Measurements from ENCODE around the gene RNLS.

Gene RNLS

DNA sequence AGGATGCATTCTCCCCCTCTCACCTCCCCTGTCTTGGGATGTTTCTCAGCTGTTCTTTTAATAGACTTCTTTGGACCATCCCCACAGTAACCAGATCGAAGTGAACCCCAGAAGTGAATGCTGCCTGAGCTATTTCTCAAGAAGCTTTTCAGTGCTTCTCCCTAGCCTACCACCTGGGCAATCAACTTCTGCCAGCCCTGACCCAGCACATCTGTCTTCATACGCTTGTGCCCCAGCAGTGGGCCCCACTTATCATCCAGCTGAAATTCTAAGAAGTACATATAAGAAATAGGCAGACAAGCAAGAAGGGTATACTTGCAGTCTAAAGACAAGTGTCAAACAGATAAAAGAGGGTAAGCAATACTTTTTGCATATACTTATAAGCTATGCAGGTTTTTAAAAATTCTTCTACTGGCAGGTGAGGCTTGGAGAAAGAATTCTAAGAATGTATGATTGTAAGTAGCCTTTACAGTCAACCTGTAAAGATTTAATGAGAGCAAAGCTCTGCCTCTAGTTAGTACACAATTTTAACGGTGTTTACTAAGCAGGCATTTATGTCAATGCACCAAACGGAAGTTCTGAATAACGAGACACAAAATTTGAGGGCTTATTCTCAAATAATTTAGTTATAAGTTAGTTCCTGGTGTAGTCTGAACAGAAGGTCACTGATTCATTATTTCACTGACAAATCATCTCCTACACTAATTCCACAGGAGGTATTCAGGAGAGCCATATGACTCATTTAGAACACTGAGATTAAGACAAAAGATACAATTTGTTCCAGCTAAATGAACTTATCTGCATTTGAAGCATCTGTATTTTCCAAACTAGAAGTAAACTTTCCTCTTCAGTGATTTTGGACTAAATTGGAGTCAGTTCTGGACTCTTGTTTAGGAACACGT lies 83.3 kb downstream of the RNLS start:
- no peak overlapping the region for H3K4me3 ChIP-seq (ENCODE audit: low read depth, low read length)
- DNase-seq (ENCODE audit: low read depth) = no peak
- TF ChIP-seq, protein P1, sequence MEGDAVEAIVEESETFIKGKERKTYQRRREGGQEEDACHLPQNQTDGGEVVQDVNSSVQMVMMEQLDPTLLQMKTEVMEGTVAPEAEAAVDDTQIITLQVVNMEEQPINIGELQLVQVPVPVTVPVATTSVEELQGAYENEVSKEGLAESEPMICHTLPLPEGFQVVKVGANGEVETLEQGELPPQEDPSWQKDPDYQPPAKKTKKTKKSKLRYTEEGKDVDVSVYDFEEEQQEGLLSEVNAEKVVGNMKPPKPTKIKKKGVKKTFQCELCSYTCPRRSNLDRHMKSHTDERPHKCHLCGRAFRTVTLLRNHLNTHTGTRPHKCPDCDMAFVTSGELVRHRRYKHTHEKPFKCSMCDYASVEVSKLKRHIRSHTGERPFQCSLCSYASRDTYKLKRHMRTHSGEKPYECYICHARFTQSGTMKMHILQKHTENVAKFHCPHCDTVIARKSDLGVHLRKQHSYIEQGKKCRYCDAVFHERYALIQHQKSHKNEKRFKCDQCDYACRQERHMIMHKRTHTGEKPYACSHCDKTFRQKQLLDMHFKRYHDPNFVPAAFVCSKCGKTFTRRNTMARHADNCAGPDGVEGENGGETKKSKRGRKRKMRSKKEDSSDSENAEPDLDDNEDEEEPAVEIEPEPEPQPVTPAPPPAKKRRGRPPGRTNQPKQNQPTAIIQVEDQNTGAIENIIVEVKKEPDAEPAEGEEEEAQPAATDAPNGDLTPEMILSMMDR (IDR thresholded peaks at IDR 0.05; ENCODE audit: low read depth, low read length) = no peak
- TF ChIP-seq POLR2A (IDR thresholded peaks at IDR 0.05; ENCODE audit: extremely low read depth, insufficient read length) (no peak), MYC (IDR thresholded peaks at IDR 0.05; ENCODE audit: low read depth, low read length) (no peak), MAX (IDR thresholded peaks at IDR 0.05; ENCODE audit: low read depth, low read length) (no peak)

DNA sequence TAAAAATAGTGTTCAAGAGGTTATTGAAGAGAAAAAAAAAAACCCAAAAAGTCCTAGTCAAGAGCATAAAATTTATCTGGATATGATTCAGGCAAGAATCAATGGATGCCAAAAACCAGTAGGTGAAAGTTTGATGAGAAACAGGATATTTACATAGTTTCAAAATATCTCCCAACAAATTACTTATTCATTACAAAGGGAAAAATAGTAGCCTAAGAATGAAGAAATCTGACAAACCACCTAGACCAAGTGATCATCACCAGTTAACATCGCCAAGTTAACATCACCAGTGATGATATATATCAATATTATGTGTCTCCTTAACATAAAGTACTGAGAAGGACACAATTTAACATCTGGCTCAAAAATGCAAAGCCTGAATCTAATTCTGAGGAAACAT lies 85.2 kb downstream of the RNLS start:
- no peak overlapping the region for H3K4me3 ChIP-seq (ENCODE audit: low read depth, low read length)
- no peak for TF ChIP-seq POLR2A (IDR thresholded peaks at IDR 0.05; ENCODE audit: extremely low read depth, insufficient read length)
- no peak for TF ChIP-seq MYC (IDR thresholded peaks at IDR 0.05; ENCODE audit: low read depth, low read length)
- DNase-seq (ENCODE audit: low read depth) = no peak

GRCh38 chr10:88494537-88494936 lies 88.6 kb downstream of the RNLS start:
- no peak overlapping the region for H3K4me3 ChIP-seq (ENCODE audit: low read depth, low read length)
- TF ChIP-seq POLR2A (IDR thresholded peaks at IDR 0.05; ENCODE audit: extremely low read depth, insufficient read length) (no peak), MYC (IDR thresholded peaks at IDR 0.05; ENCODE audit: low read depth, low read length) (no peak), MAX (IDR thresholded peaks at IDR 0.05; ENCODE audit: low read depth, low read length) (no peak)
- TF ChIP-seq, protein P1 (IDR thresholded peaks at IDR 0.05; ENCODE audit: low read depth, low read length) = no peak
- DNase-seq (ENCODE audit: low read depth) = no peak

DNA sequence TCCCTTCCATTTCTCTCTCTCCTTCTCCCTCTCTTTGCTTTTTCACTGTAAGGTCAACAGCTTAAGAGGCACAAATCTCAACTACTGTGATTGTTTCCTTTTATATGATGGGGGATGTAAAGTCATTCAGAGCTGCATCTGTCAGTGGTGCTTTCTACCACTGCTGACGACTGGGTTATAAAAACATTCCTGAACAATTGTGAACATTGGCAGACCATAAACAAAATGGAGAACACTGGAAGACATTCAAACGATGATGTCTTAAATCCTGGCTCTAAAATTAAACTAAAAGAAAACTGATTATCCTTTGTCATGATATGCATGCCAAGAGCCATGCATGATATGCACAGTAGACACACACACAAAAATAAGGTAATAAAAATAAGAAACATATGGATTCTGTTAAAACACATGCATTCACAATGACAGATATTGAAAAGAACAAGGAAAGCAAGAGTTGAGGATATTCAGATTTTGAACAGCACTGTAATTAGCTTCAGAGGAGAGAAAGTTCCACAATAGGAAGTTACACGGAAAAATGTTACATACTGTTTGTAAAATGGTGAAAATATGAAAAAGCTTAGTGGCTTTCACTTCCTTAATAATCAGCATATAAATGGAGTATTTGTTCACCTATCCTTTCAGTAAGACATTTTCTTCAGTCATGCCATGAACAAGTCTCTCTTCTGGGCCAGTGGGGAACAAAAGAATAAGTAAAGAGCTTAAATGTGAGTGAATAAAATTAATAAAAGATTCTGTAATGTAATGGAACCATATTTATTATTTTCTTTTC lies 89.2 kb downstream of the RNLS start:
- TF ChIP-seq, protein P1 (IDR thresholded peaks at IDR 0.05; ENCODE audit: low read depth, low read length) = no peak
- TF ChIP-seq MYC (IDR thresholded peaks at IDR 0.05; ENCODE audit: low read depth, low read length) (no peak), POLR2A (IDR thresholded peaks at IDR 0.05; ENCODE audit: extremely low read depth, insufficient read length) (no peak), MAX (IDR thresholded peaks at IDR 0.05; ENCODE audit: low read depth, low read length) (no peak)
- DNase-seq (ENCODE audit: low read depth) = no peak
- no peak overlapping the region for H3K4me3 ChIP-seq (ENCODE audit: low read depth, low read length)

- H3K4me3 ChIP-seq (ENCODE audit: low read depth, low read length) = peak overlapping the region; percentile 30
- TF ChIP-seq MYC (IDR thresholded peaks at IDR 0.05; ENCODE audit: low read depth, low read length) = no peak
- TF ChIP-seq, protein P1 (IDR thresholded peaks at IDR 0.05; ENCODE audit: low read depth, low read length) = no peak
- TF ChIP-seq POLR2A (IDR thresholded peaks at IDR 0.05; ENCODE audit: extremely low read depth, insufficient read length) = no peak
- no peak for TF ChIP-seq MAX (IDR thresholded peaks at IDR 0.05; ENCODE audit: low read depth, low read length)
- peak; percentile 82 for DNase-seq (ENCODE audit: low read depth)
Measured at GRCh38 chr10:88491314-88491713, 91.8 kb downstream of the RNLS start.
